Fibroblast of the aortic adventitia (primary cell): ENCODE measurements around the gene GOLGA6L1. TPM values are rescaled to one million over a fixed set of nuclear protein-coding genes. Genes with fewer than 3 reads are reported as not detected.

Experiments used
- DNase-seq: peaks from one replicate; pipeline ENCODE4 v3.0.0-alpha.2; 2010; ENCODE audit warnings: low read depth
- H3K4me3 ChIP-seq: 2 replicates; pipeline ENCODE4 v1.5.1; 2011; ENCODE audit warnings: low read depth, mild to moderate bottlenecking, control low read depth, low read length, moderate library complexity
- small RNA-seq: library from RNA; depleted of rRNA; stranded (forward); fragments of <200 nt; gene quantifications from one replicate; pipeline ENCODE3, GENCODE V24; 2012
- total RNA-seq: library from RNA; depleted of rRNA; stranded (reverse); fragments of >200 nt; gene quantifications from 2 replicates; pipeline ENCODE4 v1.2.3, GENCODE V29; 2012; ENCODE audit warnings: low replicate concordance
- TF ChIP-seq, protein P1 (sequence below): IDR thresholded peaks from 2 replicates; pipeline ENCODE4 v1.5.1; 2011; ENCODE audit warnings: mild to moderate bottlenecking, low read length, control low read depth, inconsistent platforms; ENCODE audit not compliant: insufficient read depth

The GOLGA6L1 gene
- total RNA-seq, 1 donor = not detected

DNA sequence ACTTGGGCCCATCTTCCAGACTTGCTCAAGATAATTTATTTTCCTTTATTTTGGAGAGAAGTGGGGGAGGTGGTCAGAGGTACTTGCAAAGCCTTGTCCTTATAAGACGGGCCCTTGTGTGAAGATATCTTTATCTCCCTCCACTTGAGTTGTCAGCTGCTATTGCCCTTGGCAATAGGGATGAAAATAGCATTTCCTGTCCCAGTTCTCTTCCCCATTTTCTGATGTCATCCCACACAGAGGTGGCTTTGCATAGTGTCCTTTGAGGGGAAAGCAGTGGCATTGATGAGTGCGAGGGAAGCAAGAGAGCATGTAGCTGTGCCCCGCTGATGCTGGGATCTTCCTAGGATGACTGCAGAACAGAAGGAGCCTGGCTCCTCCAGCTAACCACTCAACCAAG is 55.4 kb downstream of the GOLGA6L1 start:
- H3K4me3 ChIP-seq = no peak overlapping the region
- TF ChIP-seq, protein P1, sequence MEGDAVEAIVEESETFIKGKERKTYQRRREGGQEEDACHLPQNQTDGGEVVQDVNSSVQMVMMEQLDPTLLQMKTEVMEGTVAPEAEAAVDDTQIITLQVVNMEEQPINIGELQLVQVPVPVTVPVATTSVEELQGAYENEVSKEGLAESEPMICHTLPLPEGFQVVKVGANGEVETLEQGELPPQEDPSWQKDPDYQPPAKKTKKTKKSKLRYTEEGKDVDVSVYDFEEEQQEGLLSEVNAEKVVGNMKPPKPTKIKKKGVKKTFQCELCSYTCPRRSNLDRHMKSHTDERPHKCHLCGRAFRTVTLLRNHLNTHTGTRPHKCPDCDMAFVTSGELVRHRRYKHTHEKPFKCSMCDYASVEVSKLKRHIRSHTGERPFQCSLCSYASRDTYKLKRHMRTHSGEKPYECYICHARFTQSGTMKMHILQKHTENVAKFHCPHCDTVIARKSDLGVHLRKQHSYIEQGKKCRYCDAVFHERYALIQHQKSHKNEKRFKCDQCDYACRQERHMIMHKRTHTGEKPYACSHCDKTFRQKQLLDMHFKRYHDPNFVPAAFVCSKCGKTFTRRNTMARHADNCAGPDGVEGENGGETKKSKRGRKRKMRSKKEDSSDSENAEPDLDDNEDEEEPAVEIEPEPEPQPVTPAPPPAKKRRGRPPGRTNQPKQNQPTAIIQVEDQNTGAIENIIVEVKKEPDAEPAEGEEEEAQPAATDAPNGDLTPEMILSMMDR = no peak
- no peak for DNase-seq

DNA sequence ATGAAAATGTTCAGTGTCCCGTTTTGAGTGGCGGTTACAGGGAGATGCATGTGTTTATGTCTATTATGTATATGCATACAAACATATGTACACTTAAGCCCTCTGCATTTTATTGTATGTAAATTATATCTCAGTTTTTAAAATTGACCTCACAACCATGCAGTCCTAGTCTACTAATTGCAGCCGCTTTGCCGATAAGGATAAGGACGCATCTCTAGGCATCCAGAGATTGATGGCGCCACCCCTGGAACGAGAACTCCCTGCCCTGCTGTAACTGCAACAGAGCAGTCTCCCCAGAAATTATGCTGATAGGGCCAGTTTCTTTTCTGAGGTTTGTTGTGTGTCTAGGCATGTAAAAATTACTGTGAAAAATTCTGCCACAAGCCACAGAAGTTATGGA is 56.9 kb downstream of the GOLGA6L1 start:
- H3K4me3 ChIP-seq = no peak overlapping the region
- no peak for DNase-seq
- TF ChIP-seq, protein P1 = no peak

Small RNAs within 50 kb of the gene (small RNA-seq; reads per million reads assigned to genes)
- gene RN7SL106P = not detected

Other genes starting within 250 kb of the GOLGA6L1 start
- gene CYFIP1, start 156.5 kb downstream of the GOLGA6L1 start, total RNA-seq = 87.2 and 95.8 TPM in 2 replicates
- 17.3 and 37.5 TPM in 2 replicates for gene TUBGCP5, start 97.3 kb downstream of the GOLGA6L1 start, total RNA-seq
- gene GOLGA6L26, start 197.4 kb upstream of the GOLGA6L1 start, total RNA-seq = not detected in 2 replicates
- gene GOLGA8S, start 217.9 kb upstream of the GOLGA6L1 start, total RNA-seq = under 0.01 TPM in 1 of 2 replicates, not detected in the other